ENCODE results near the gene PITRM1. TPM values are rescaled to one million over a fixed set of nuclear protein-coding genes. Genes with fewer than 3 reads are reported as not detected.

The PITRM1 gene
- total RNA-seq, 1 donor from 2014 or later, result 84.9 TPM

DNA sequence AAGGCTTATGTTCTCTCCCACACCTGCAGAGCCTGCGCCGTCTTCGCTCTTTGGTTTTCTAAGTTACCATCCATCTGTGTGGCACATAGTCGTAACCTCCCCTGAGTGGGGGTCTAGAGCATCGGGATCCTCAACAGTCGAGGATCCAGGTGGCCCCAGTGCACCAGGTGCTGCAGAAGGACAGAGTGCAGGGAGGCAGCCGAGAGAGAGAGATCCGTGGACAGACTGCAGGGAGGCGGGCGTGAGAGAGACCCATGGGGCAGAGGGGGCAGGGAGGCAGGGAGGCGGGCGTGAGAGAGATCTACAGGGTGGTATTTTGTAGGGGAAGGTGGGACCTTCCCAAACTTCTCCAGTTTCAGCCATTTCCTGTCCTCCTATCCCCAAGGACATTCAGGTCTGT lies 62.9 kb downstream of the PITRM1 start:
- Mint-ChIP-seq H3K27me3 (ENCODE audit: low read depth) (no peaks in the 10 kb centered on the region), H3K4me1 (ENCODE audit: low read depth) (peaks cover 29% of the 10 kb centered on the region), H3K4me3 (ENCODE audit: unreplicated experiment) (no peak overlapping the region), H3K36me3 (ENCODE audit: low read depth) (peaks cover 35% of the 10 kb centered on the region), H3K27ac (ENCODE audit: unreplicated experiment) (no peak overlapping the region), H3K9me3 (ENCODE audit: low read depth) (no peaks in the 10 kb centered on the region)
- no peak for DNase-seq (ENCODE audit: low spot score)
- TF ChIP-seq CTCF (IDR thresholded peaks at IDR 0.05), result no peak

GRCh38 chr10:3109196-3109595 lies 63.4 kb downstream of the PITRM1 start:
- Mint-ChIP-seq H3K4me1 (ENCODE audit: low read depth) (peaks cover 32% of the 10 kb centered on the region), H3K4me3 (ENCODE audit: unreplicated experiment) (no peak overlapping the region), H3K27me3 (ENCODE audit: low read depth) (no peaks in the 10 kb centered on the region), H3K9me3 (ENCODE audit: low read depth) (no peaks in the 10 kb centered on the region), H3K36me3 (ENCODE audit: low read depth) (peaks cover 39% of the 10 kb centered on the region), H3K27ac (ENCODE audit: unreplicated experiment) (no peak overlapping the region)
- no peak for DNase-seq (ENCODE audit: low spot score)
- no peak for TF ChIP-seq CTCF (IDR thresholded peaks at IDR 0.05)

DNA sequence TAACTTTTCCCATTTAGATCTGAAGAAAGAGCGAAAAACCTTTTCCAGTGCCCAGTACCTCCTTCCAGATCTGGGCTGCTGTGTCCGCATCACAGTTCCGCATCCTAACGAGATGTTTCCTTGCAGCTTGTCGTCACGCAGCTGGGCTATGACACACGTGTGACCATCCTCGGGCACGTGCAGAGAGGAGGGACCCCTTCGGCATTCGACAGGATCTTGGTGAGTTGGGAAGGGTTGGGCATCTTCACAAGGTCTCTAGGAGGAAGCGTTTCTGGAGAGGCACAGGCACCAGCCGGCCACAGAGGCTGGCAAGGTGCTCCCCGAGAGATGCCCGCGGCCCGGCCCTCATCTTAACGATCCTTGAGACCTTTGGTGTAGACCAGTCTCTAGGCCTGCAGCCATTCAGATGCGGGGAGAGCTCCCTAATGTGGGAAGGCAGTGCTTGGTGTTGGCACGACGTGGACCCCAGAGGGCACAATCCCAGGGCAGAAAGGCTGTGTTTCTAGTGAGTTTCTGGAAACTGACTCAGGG lies 63.9 kb downstream of the PITRM1 start:
- Mint-ChIP-seq H3K36me3 (ENCODE audit: low read depth) (peaks cover 43% of the 10 kb centered on the region), H3K4me1 (ENCODE audit: low read depth) (peaks cover 32% of the 10 kb centered on the region)
- no peak for DNase-seq (ENCODE audit: low spot score)

GRCh38 chr10:3108033-3108432 lies 64.5 kb downstream of the PITRM1 start:
- H3K27me3 Mint-ChIP-seq (ENCODE audit: low read depth), result no peaks in the 10 kb centered on the region
- peaks cover 45% of the 10 kb centered on the region for H3K36me3 Mint-ChIP-seq (ENCODE audit: low read depth)
- H3K9me3 Mint-ChIP-seq (ENCODE audit: low read depth), result no peaks in the 10 kb centered on the region

More for the DNA sequence above, 63.9 kb downstream of the PITRM1 start:
- peak overlapping the region; percentile 27 for H3K27ac Mint-ChIP-seq (ENCODE audit: unreplicated experiment)
- no peak for TF ChIP-seq CTCF (IDR thresholded peaks at IDR 0.05)
- no peaks in the 10 kb centered on the region for H3K9me3 Mint-ChIP-seq (ENCODE audit: low read depth)
- H3K4me3 Mint-ChIP-seq (ENCODE audit: unreplicated experiment), result no peak overlapping the region
- no peaks in the 10 kb centered on the region for H3K27me3 Mint-ChIP-seq (ENCODE audit: low read depth)

DNA sequence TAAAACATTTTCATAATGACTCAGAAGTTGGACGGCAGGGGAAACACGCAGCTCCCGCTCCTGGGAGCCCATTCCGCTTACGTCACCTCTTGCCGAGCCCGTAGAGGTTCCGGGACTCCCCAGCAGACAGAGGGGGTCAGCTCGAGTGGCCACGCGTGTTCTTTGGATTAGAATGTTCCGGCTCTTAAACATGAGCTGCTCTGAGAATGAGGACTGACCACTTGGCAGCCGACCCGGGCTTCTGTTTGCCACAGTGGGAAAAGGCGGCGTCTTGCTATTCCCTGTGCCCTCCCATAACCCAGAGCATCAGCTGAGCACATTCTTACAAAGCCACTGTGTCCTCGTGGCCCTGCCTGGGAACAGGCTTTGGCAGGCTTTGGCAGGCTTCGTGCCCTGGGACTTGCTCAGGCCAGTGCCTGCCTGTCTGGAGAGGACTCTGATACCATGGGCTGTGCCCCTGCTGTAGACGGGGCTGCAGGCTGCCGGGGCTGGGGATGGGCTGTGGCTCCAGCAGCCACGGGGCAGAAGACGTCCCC lies 65.1 kb downstream of the PITRM1 start:
- H3K36me3 Mint-ChIP-seq (ENCODE audit: low read depth), result peaks cover 44% of the 10 kb centered on the region
- H3K4me1 Mint-ChIP-seq (ENCODE audit: low read depth), result peaks cover 32% of the 10 kb centered on the region
- DNase-seq (ENCODE audit: low spot score), result peak; percentile 90
- H3K27ac Mint-ChIP-seq (ENCODE audit: unreplicated experiment), result peak overlapping the region; percentile 98
- TF ChIP-seq CTCF (IDR thresholded peaks at IDR 0.05), result no peak
- H3K4me3 Mint-ChIP-seq (ENCODE audit: unreplicated experiment), result peak overlapping the region; percentile 31
- H3K9me3 Mint-ChIP-seq (ENCODE audit: low read depth), result no peaks in the 10 kb centered on the region
- H3K27me3 Mint-ChIP-seq (ENCODE audit: low read depth), result no peaks in the 10 kb centered on the region

More at GRCh38 chr10:3108033-3108432, 64.5 kb downstream of the PITRM1 start:
- TF ChIP-seq CTCF (IDR thresholded peaks at IDR 0.05), result no peak
- peak; percentile 35 for DNase-seq (ENCODE audit: low spot score)
- peak overlapping the region; percentile 98 for H3K27ac Mint-ChIP-seq (ENCODE audit: unreplicated experiment)
- H3K4me3 Mint-ChIP-seq (ENCODE audit: unreplicated experiment), result peak overlapping the region; percentile 31
- H3K4me1 Mint-ChIP-seq (ENCODE audit: low read depth), result peaks cover 32% of the 10 kb centered on the region

Data from chondrocyte (in vitro differentiated cells).